ENCODE results near the gene ZMIZ1. TPM values are rescaled to one million over a fixed set of nuclear protein-coding genes. Genes with fewer than 3 reads are reported as not detected.

The ZMIZ1 gene
- total RNA-seq, 4 donors from 2014 or later: 22.7 to 37.5 (median 31.7) TPM

- no peak for TF ChIP-seq POLR2A (IDR thresholded peaks at IDR 0.05)
- no peak for TF ChIP-seq CTCF (IDR thresholded peaks at IDR 0.05 in 4 of 5, conservative IDR thresholded peaks at IDR 0.05 in 1 of 5)
- ATAC-seq: no peak
- H3K27me3 ChIP-seq: no peaks in the 10 kb centered on the region
- peaks cover 47 to 48% of the 10 kb centered on the region in 2 donors for H3K4me1 ChIP-seq
- no peaks in the 10 kb centered on the region for H3K9me3 ChIP-seq
- DNase-seq: no peak
- no peak overlapping the region for H3K4me3 ChIP-seq
- no peaks in the 10 kb centered on the region for H3K36me3 ChIP-seq
- intact Hi-C loops (cut with DNase I; ENCODE audit: low total_unique reads) (loop anchor here (5.0 kb wide), 1 partner anchor 132 kb away; no protein-coding TSS in a partner anchor), in situ Hi-C loops (cut with MboI; ENCODE audit: low sequenced_read_pairs in 4 of 4) (no loop called here)
- H3K27ac ChIP-seq: peak overlapping the region; percentile 41 to 73 (median 62)
These were observed 196.2 kb downstream of the ZMIZ1 start for GRCh38 chr10:79264942-79265341.

GRCh38 chr10:79266084-79266483 is 197.3 kb downstream of the ZMIZ1 start:
- no peak for ATAC-seq
- no peak for DNase-seq
- in situ Hi-C loops (cut with MboI; ENCODE audit: low sequenced_read_pairs in 4 of 4) (no loop called here), intact Hi-C loops (cut with DNase I; ENCODE audit: low total_unique reads) (loop anchor here (5.0 kb wide), 1 partner anchor 131 kb away; no protein-coding TSS in a partner anchor)
- Histone ChIP-seq H3K36me3 (no peaks in the 10 kb centered on the region), H3K4me1 (peaks cover 37 to 45% of the 10 kb centered on the region in 2 donors), H3K27me3 (no peaks in the 10 kb centered on the region), H3K4me3 (no peak overlapping the region), H3K27ac (peak overlapping the region; percentile 41 to 73 (median 62)), H3K9me3 (no peaks in the 10 kb centered on the region)
- no peak for TF ChIP-seq CTCF (IDR thresholded peaks at IDR 0.05 in 4 of 5, conservative IDR thresholded peaks at IDR 0.05 in 1 of 5)
- TF ChIP-seq POLR2A (IDR thresholded peaks at IDR 0.05): no peak

GRCh38 chr10:79266543-79267312 is 198.0 kb downstream of the ZMIZ1 start:
- no peaks in the 10 kb centered on the region for H3K27me3 ChIP-seq
- peak; percentile 44 to 61 for DNase-seq
- no peaks in the 10 kb centered on the region for H3K9me3 ChIP-seq
- intact Hi-C loops (cut with DNase I; ENCODE audit: low total_unique reads) (loop anchor here (5.0 kb wide), 1 partner anchor 131 kb away; no protein-coding TSS in a partner anchor), in situ Hi-C loops (cut with MboI; ENCODE audit: low sequenced_read_pairs in 4 of 4) (no loop called here)
- ATAC-seq: peak; percentile 33 to 42
- peaks cover 36 to 48% of the 10 kb centered on the region in 2 donors for H3K4me1 ChIP-seq
- peak overlapping the region; percentile 41 to 73 (median 62) for H3K27ac ChIP-seq
- no peaks in the 10 kb centered on the region for H3K36me3 ChIP-seq
- H3K4me3 ChIP-seq: no peak overlapping the region
- TF ChIP-seq POLR2A (IDR thresholded peaks at IDR 0.05) (no peak), CTCF (IDR thresholded peaks at IDR 0.05 in 4 of 5, conservative IDR thresholded peaks at IDR 0.05 in 1 of 5) (no peak)

GRCh38 chr10:79267499-79267898 is 198.7 kb downstream of the ZMIZ1 start:
- in situ Hi-C loops (cut with MboI; ENCODE audit: low sequenced_read_pairs in 4 of 4): no loop called here
- Histone ChIP-seq H3K4me1 (peaks cover 36 to 54% of the 10 kb centered on the region in 2 donors), H3K4me3 (no peak overlapping the region), H3K27me3 (no peaks in the 10 kb centered on the region), H3K36me3 (no peaks in the 10 kb centered on the region), H3K27ac (peak overlapping the region; percentile 19 to 73 (median 62)), H3K9me3 (no peaks in the 10 kb centered on the region)
- ATAC-seq: no peak
- no peak for DNase-seq
- TF ChIP-seq POLR2A (IDR thresholded peaks at IDR 0.05) (no peak), CTCF (IDR thresholded peaks at IDR 0.05 in 4 of 5, conservative IDR thresholded peaks at IDR 0.05 in 1 of 5) (no peak)
- intact Hi-C loops (cut with DNase I; ENCODE audit: low total_unique reads): loop anchor here (5.0 kb wide), 1 partner anchor 130 kb away; no protein-coding TSS in a partner anchor

Data from gastrocnemius medialis (tissue), 4 donors.